Stomach (tissue), 4 donors: ENCODE data around the gene BACH1.

Experiments
- CTCF ChIP-seq, 7 experiments: fragments of 450-650 bp in 4 of 7; fragments of 200-600 bp in 3 of 7; sonication (generic) in 3 of 7; IDR thresholded peaks; one replicate each; pipeline ENCODE4 v1.5.1; 2016 to 2019; ENCODE audit warnings: antibody characterized with exemption in 7 of 7, control low read depth in 2 of 7, mild to moderate bottlenecking in 1 of 7
- POLR2A ChIP-seq, 4 donors: fragments of 450-650 bp; IDR thresholded peaks; one replicate each; pipeline ENCODE4 v1.6.1; 2016; ENCODE audit warnings: antibody characterized with exemption in 4 of 4, control low read depth in 2 of 4, mild to moderate bottlenecking in 1 of 4, moderate library complexity in 1 of 4
- POLR2AphosphoS5 ChIP-seq, 3 donors: sonication (generic); formaldehyde crosslinking; IDR thresholded peaks; one replicate each; pipeline ENCODE4 v1.6.1; 2016; ENCODE audit warnings: antibody characterized with exemption in 3 of 3

- no peak for TF ChIP-seq CTCF (IDR thresholded peaks at IDR 0.05)
- no peak for TF ChIP-seq POLR2A (IDR thresholded peaks at IDR 0.05)
- TF ChIP-seq POLR2AphosphoS5 (IDR thresholded peaks at IDR 0.05): no peak
These were observed 95.3 kb downstream of the BACH1 start for GRCh38 chr21:29394051-29394450.
